Loucy (cell line): ENCODE results near the gene CALML3.

Experiments
- EZH2phosphoT487 ChIP-seq: fragments of 200-600 bp; IDR thresholded peaks from 2 replicates; pipeline ENCODE4 v1.6.1; 2018; ENCODE audit warnings: antibody characterized with exemption, mild to moderate bottlenecking, moderate library complexity, borderline replicate concordance
- TF ChIP-seq, protein P1 (sequence below): fragments of 200-600 bp; sonication (generic); conservative IDR thresholded peaks from 2 replicates; pipeline ENCODE4 v1.5.1; 2014; ENCODE audit warnings: mild to moderate bottlenecking, antibody characterized with exemption, low read length

DNA sequence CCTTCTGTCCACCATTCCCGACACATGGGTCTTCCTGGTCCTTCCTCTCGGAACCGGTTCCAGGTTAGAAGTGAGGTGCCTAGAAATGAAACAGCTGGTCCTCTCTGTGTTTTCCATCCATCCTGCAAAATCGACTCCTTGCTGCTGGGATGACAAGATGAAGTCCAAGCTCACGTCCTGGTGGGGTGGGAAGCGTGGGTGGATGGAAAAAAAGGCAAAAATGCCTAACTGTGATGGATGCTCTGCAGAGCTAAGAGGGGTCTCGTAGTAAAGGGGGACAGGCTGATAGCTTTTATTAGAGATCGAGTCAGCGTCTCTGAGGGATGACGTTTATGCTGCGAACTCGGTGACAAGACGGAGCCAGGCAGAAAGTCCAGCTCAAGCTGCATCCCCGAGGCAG, 39.5 kb upstream of the CALML3 start:
- no peak for TF ChIP-seq EZH2phosphoT487
- TF ChIP-seq, protein P1, sequence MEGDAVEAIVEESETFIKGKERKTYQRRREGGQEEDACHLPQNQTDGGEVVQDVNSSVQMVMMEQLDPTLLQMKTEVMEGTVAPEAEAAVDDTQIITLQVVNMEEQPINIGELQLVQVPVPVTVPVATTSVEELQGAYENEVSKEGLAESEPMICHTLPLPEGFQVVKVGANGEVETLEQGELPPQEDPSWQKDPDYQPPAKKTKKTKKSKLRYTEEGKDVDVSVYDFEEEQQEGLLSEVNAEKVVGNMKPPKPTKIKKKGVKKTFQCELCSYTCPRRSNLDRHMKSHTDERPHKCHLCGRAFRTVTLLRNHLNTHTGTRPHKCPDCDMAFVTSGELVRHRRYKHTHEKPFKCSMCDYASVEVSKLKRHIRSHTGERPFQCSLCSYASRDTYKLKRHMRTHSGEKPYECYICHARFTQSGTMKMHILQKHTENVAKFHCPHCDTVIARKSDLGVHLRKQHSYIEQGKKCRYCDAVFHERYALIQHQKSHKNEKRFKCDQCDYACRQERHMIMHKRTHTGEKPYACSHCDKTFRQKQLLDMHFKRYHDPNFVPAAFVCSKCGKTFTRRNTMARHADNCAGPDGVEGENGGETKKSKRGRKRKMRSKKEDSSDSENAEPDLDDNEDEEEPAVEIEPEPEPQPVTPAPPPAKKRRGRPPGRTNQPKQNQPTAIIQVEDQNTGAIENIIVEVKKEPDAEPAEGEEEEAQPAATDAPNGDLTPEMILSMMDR, result no peak
